Left hindlimb (tissue), 1 donor: ENCODE data around the gene KCNJ18.
"Not testable (repeated sequence)": the region's sequence is repeated elsewhere in the genome, so short reads cannot be mapped to it uniquely, and the experiment has no call there.

Source experiments
- DNase-seq: peaks from one replicate; pipeline ENCODE4 v3.0.0-alpha.2; 2018

The KCNJ18 gene

GRCh38 chr17:21691883-21692703 lies at the start of gene KCNJ18:
TSS of gene KCNJ18 (plus strand) at chr17:21692523. CDS start at chr17:21702787, 10,264 bp downstream.
- not testable (repeated sequence) for DNase-seq

- DNase-seq, result not testable (repeated sequence)
These were observed 44.2 kb upstream of the KCNJ18 start for GRCh38 chr17:21648125-21648524.

GRCh38 chr17:21650043-21650442 lies 42.3 kb upstream of the KCNJ18 start:
- not testable (repeated sequence) for DNase-seq

GRCh38 chr17:21652049-21652448 lies 40.3 kb upstream of the KCNJ18 start:
- not testable (repeated sequence) for DNase-seq

- not testable (repeated sequence) for DNase-seq
These were observed 39.1 kb upstream of the KCNJ18 start for GRCh38 chr17:21653211-21653610.

- not testable (repeated sequence) for DNase-seq
These were observed 35.6 kb upstream of the KCNJ18 start for GRCh38 chr17:21656518-21657309.

- DNase-seq, result not testable (repeated sequence)
These were observed 32.7 kb upstream of the KCNJ18 start for GRCh38 chr17:21659635-21660034.

GRCh38 chr17:21661455-21661854 lies 30.9 kb upstream of the KCNJ18 start:
- not testable (repeated sequence) for DNase-seq

- not testable (repeated sequence) for DNase-seq
These were observed 29.2 kb upstream of the KCNJ18 start for GRCh38 chr17:21663166-21663565.

- not testable (repeated sequence) for DNase-seq
These were observed 28.5 kb upstream of the KCNJ18 start for GRCh38 chr17:21663614-21664474.

- not testable (repeated sequence) for DNase-seq
These were observed 27.2 kb upstream of the KCNJ18 start for GRCh38 chr17:21665171-21665570.

- not testable (repeated sequence) for DNase-seq
These were observed 26.3 kb upstream of the KCNJ18 start for GRCh38 chr17:21665935-21666493.

- not testable (repeated sequence) for DNase-seq
These were observed 25.5 kb upstream of the KCNJ18 start for GRCh38 chr17:21666711-21667412.

GRCh38 chr17:21667413-21668117 lies 24.8 kb upstream of the KCNJ18 start:
- not testable (repeated sequence) for DNase-seq

- DNase-seq, result not testable (repeated sequence)
These were observed 24.2 kb upstream of the KCNJ18 start for GRCh38 chr17:21668118-21668488.

- DNase-seq, result not testable (repeated sequence)
These were observed 23.4 kb upstream of the KCNJ18 start for GRCh38 chr17:21668746-21669508.

- DNase-seq, result not testable (repeated sequence)
These were observed 22.5 kb upstream of the KCNJ18 start for GRCh38 chr17:21669616-21670360.

- not testable (repeated sequence) for DNase-seq
These were observed 21.8 kb upstream of the KCNJ18 start for GRCh38 chr17:21670361-21671155.

GRCh38 chr17:21671437-21671836 lies 20.9 kb upstream of the KCNJ18 start:
- not testable (repeated sequence) for DNase-seq
